SK-N-SH treated with all-trans-retinoic acid at 6 μM for 48 hours (cell line): Measurements from ENCODE around the gene FMN1.

Source experiments
- ARNTL ChIP-seq: fragments of 450-650 bp; formaldehyde crosslinking; IDR thresholded peaks from 2 replicates; pipeline ENCODE4 v1.5.0; 2020; ENCODE audit warnings: low read depth, mild to moderate bottlenecking, moderate library complexity, borderline replicate concordance
- ESRRG ChIP-seq: fragments of 250-450 bp; sonication (Bioruptor Pico); IDR thresholded peaks from 2 replicates; pipeline ENCODE4 v1.6.1; 2021; ENCODE audit warnings: mild to moderate bottlenecking
- ISL1 ChIP-seq: fragments of 250-450 bp; sonication (Bioruptor Pico); IDR thresholded peaks from 2 replicates; pipeline ENCODE4 v2.1.2; 2022; ENCODE audit warnings: mild to moderate bottlenecking, moderate library complexity
- OSR1 ChIP-seq: fragments of 250-450 bp; sonication (Bioruptor Pico); IDR thresholded peaks from 2 replicates; pipeline ENCODE4 v1.8.0; 2022; ENCODE audit warnings: moderate library complexity, mild to moderate bottlenecking, inconsistent platforms
- RARB ChIP-seq: fragments of 250-450 bp; sonication (Bioruptor Pico); IDR thresholded peaks from 2 replicates; pipeline ENCODE4 v1.8.0; 2021; ENCODE audit warnings: mild to moderate bottlenecking, moderate library complexity
- ZFP3 ChIP-seq: fragments of 250-450 bp; sonication (Bioruptor Pico); IDR thresholded peaks from 2 replicates; pipeline ENCODE4 v1.5.0; 2020; ENCODE audit warnings: mild to moderate bottlenecking, moderate library complexity
- ZFP30 ChIP-seq: fragments of 450-650 bp; formaldehyde crosslinking; IDR thresholded peaks from 2 replicates; pipeline ENCODE4 v1.5.0; 2022; ENCODE audit warnings: mild to moderate bottlenecking, moderate library complexity
- ZNF565 ChIP-seq: fragments of 450-650 bp; formaldehyde crosslinking; conservative IDR thresholded peaks from 2 replicates; pipeline ENCODE4 v1.5.0; 2020; ENCODE audit warnings: low read depth, mild to moderate bottlenecking, moderate library complexity
- ZNF70 ChIP-seq: fragments of 450-650 bp; formaldehyde crosslinking; IDR thresholded peaks from 2 replicates; pipeline ENCODE4 v1.5.0; 2020; ENCODE audit warnings: mild to moderate bottlenecking, moderate library complexity
- TF ChIP-seq, protein P1 (sequence below): fragments of 250-450 bp; sonication (Bioruptor Pico); IDR thresholded peaks from 2 replicates; pipeline ENCODE4 v1.5.0; 2020; ENCODE audit warnings: mild to moderate bottlenecking, moderate library complexity
- TF ChIP-seq, protein P2 (sequence below): fragments of 250-450 bp; sonication (Bioruptor Pico); IDR thresholded peaks from 2 replicates; pipeline ENCODE4 v1.8.0; 2020; ENCODE audit warnings: mild to moderate bottlenecking, moderate library complexity, borderline replicate concordance

DNA sequence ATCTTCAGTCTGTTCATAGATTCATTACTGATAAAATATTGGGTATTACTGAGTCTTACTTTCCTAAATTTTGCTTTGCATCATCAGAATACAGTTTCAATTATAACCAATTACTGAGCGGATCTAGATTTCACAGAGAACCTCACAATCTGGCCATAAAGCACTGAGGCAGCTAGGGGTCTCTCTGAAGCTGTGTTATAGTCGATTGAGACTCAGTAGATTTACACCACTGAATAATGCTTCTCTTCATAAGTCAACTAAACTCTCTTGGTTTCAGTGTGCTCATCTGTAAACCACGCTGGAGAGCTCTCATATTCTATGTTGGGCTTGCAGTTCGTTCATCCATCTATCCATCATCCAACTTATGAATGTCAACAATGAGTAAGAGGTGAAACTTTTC, 296.1 kb downstream of the FMN1 start:
- no peak for TF ChIP-seq ESRRG (CRISPR knock-in tag)
- no peak for TF ChIP-seq ZNF565 (CRISPR knock-in tag)
- no peak for TF ChIP-seq OSR1
- no peak for TF ChIP-seq ZNF70
- TF ChIP-seq ARNTL, result no peak
- no peak for TF ChIP-seq ZFP30 (CRISPR knock-in tag)
- no peak for TF ChIP-seq ZFP3 (CRISPR knock-in tag)
- no peak for TF ChIP-seq ISL1 (CRISPR knock-in tag)
- TF ChIP-seq, protein P1, sequence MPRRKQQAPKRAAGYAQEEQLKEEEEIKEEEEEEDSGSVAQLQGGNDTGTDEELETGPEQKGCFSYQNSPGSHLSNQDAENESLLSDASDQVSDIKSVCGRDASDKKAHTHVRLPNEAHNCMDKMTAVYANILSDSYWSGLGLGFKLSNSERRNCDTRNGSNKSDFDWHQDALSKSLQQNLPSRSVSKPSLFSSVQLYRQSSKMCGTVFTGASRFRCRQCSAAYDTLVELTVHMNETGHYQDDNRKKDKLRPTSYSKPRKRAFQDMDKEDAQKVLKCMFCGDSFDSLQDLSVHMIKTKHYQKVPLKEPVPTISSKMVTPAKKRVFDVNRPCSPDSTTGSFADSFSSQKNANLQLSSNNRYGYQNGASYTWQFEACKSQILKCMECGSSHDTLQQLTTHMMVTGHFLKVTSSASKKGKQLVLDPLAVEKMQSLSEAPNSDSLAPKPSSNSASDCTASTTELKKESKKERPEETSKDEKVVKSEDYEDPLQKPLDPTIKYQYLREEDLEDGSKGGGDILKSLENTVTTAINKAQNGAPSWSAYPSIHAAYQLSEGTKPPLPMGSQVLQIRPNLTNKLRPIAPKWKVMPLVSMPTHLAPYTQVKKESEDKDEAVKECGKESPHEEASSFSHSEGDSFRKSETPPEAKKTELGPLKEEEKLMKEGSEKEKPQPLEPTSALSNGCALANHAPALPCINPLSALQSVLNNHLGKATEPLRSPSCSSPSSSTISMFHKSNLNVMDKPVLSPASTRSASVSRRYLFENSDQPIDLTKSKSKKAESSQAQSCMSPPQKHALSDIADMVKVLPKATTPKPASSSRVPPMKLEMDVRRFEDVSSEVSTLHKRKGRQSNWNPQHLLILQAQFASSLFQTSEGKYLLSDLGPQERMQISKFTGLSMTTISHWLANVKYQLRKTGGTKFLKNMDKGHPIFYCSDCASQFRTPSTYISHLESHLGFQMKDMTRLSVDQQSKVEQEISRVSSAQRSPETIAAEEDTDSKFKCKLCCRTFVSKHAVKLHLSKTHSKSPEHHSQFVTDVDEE (CRISPR knock-in tag), result no peak
- no peak for TF ChIP-seq RARB (CRISPR knock-in tag)
- TF ChIP-seq, protein P2, sequence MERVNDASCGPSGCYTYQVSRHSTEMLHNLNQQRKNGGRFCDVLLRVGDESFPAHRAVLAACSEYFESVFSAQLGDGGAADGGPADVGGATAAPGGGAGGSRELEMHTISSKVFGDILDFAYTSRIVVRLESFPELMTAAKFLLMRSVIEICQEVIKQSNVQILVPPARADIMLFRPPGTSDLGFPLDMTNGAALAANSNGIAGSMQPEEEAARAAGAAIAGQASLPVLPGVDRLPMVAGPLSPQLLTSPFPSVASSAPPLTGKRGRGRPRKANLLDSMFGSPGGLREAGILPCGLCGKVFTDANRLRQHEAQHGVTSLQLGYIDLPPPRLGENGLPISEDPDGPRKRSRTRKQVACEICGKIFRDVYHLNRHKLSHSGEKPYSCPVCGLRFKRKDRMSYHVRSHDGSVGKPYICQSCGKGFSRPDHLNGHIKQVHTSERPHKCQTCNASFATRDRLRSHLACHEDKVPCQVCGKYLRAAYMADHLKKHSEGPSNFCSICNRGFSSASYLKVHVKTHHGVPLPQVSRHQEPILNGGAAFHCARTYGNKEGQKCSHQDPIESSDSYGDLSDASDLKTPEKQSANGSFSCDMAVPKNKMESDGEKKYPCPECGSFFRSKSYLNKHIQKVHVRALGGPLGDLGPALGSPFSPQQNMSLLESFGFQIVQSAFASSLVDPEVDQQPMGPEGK, result no peak
